WTC11 (cell line): ENCODE measurements around the gene TAF7.

ENCODE experiments used
- ATF6 ChIP-seq: sonication (generic); formaldehyde crosslinking; IDR thresholded peaks from 2 replicates; pipeline ENCODE4 v1.8.1; 2023; ENCODE audit warnings: mild to moderate bottlenecking, missing genetic modification reagents
- CBFB ChIP-seq: sonication (generic); formaldehyde crosslinking; IDR thresholded peaks from 2 replicates; pipeline ENCODE4 v1.8.1; 2022; ENCODE audit warnings: mild to moderate bottlenecking, low read depth, missing genetic modification reagents
- CREB1 ChIP-seq: sonication (generic); formaldehyde crosslinking; IDR thresholded peaks from 2 replicates; pipeline ENCODE4 v1.8.0; 2023; ENCODE audit warnings: mild to moderate bottlenecking, missing genetic modification reagents
- CTCF ChIP-seq: fragments of 200-600 bp; IDR thresholded peaks from 2 replicates; pipeline ENCODE4 v1.8.0; 2022; ENCODE audit warnings: antibody characterized with exemption
- E2F4 ChIP-seq: sonication (generic); formaldehyde crosslinking; IDR thresholded peaks from 2 replicates; pipeline ENCODE4 v1.8.1; 2022; ENCODE audit warnings: low read depth, mild to moderate bottlenecking, moderate library complexity, missing genetic modification reagents, borderline replicate concordance
- ELF4 ChIP-seq: sonication (generic); formaldehyde crosslinking; IDR thresholded peaks from 2 replicates; pipeline ENCODE4 v1.8.1; 2022; ENCODE audit warnings: low read depth, mild to moderate bottlenecking, moderate library complexity, missing genetic modification reagents
- ESRRA ChIP-seq: sonication (generic); formaldehyde crosslinking; IDR thresholded peaks from 2 replicates; pipeline ENCODE4 v1.8.1; 2022; ENCODE audit warnings: mild to moderate bottlenecking, missing genetic modification reagents, borderline replicate concordance
- FOXK1 ChIP-seq: sonication (generic); formaldehyde crosslinking; IDR thresholded peaks from 2 replicates; pipeline ENCODE4 v1.8.0; 2022; ENCODE audit warnings: mild to moderate bottlenecking, moderate library complexity, missing genetic modification reagents
- HMGXB4 ChIP-seq: sonication (generic); formaldehyde crosslinking; IDR thresholded peaks from 2 replicates; pipeline ENCODE4 v1.8.1; 2023; ENCODE audit warnings: mild to moderate bottlenecking, moderate library complexity, missing genetic modification reagents
- MAX ChIP-seq: sonication (generic); formaldehyde crosslinking; IDR thresholded peaks from 2 replicates; pipeline ENCODE4 v1.8.0; 2022; ENCODE audit warnings: mild to moderate bottlenecking, missing genetic modification reagents
- SP1 ChIP-seq: sonication (generic); formaldehyde crosslinking; conservative IDR thresholded peaks from 2 replicates; pipeline ENCODE4 v1.8.1; 2022; ENCODE audit warnings: missing genetic modification reagents
- TCF7 ChIP-seq: sonication (generic); formaldehyde crosslinking; IDR thresholded peaks from 2 replicates; pipeline ENCODE4 v1.8.0; 2022; ENCODE audit warnings: mild to moderate bottlenecking, low read depth, missing genetic modification reagents, moderate library complexity
- ZBTB43 ChIP-seq: sonication (generic); formaldehyde crosslinking; IDR thresholded peaks from 2 replicates; pipeline ENCODE4 v1.8.1; 2023; ENCODE audit warnings: mild to moderate bottlenecking, missing genetic modification reagents
- ZNF281 ChIP-seq: sonication (generic); formaldehyde crosslinking; IDR thresholded peaks from 2 replicates; pipeline ENCODE4 v1.8.0; 2023; ENCODE audit warnings: mild to moderate bottlenecking, missing genetic modification reagents

- no peak for TF ChIP-seq E2F4 (CRISPR knock-in tag)
- no peak for TF ChIP-seq CTCF
- no peak for TF ChIP-seq ATF6 (CRISPR knock-in tag)
- no peak for TF ChIP-seq TCF7 (CRISPR knock-in tag)
- TF ChIP-seq FOXK1 (CRISPR knock-in tag) = no peak
- no peak for TF ChIP-seq ESRRA
- no peak for TF ChIP-seq SP1
- no peak for TF ChIP-seq CREB1 (CRISPR knock-in tag)
- no peak for TF ChIP-seq MAX (CRISPR knock-in tag)
- TF ChIP-seq ZBTB43 = no peak
- TF ChIP-seq CBFB = no peak
- TF ChIP-seq HMGXB4 (CRISPR knock-in tag) = no peak
- TF ChIP-seq ELF4 (CRISPR knock-in tag) = no peak
- TF ChIP-seq ZNF281 (CRISPR knock-in tag) = no peak
Measured at GRCh38 chr5:141342773-141343172, 22.2 kb upstream of the TAF7 start.
